T-cell (primary cell): ENCODE results near the gene RASA4B. TPM values are rescaled to one million over a fixed set of nuclear protein-coding genes. Genes with fewer than 3 reads are reported as not detected.
"Not testable (repeated sequence)": the region's sequence is repeated elsewhere in the genome, so short reads cannot be mapped to it uniquely, and the experiment has no call there.

Source experiments
- ATAC-seq, 4 experiments: fragments of 200-7000 bp in 3 of 4; fragments of 150-1000 bp in 1 of 4; cut with Tn5 transposase; replicated peaks in 1 of 4; 1 replicate in 3 of 4; 2 replicates in 1 of 4; pipeline ENCODE4 v1.10.0; 2021; ENCODE audit warnings: moderate library complexity in 3 of 4, mild to moderate bottlenecking in 2 of 4, moderate number of reproducible peaks in 1 of 4
- CTCF ChIA-PET, 2 donors: fragments of 300-600 bp; sonication (Branson Sonifier 250); formaldehyde crosslinking; loops; one replicate each; lab custom pipeline; 2022; ENCODE audit warnings: antibody characterized with exemption in 2 of 2; lab: Charles Lee
- POLR2A ChIA-PET, 2 donors: fragments of 300-600 bp; sonication (Branson Sonifier 250); formaldehyde crosslinking; loops; one replicate each; lab custom pipeline; 2022; ENCODE audit warnings: antibody characterized with exemption in 2 of 2; lab: Charles Lee
- DNase-seq, 35 experiments: peaks; one replicate each; pipeline versions ENCODE4 v3.0.0 to v3.0.0-alpha.2; 2013 to 2023
- H3K27ac ChIP-seq: one replicate; pipeline ENCODE4 v1.5.1; 2013; ENCODE audit warnings: low read length
- H3K27me3 ChIP-seq, 2 experiments: replicated peaks in 1 of 2; 1 replicate in 1 of 2; 2 replicates in 1 of 2; pipeline versions ENCODE4 v1.6.1 to v1.7.0; 2013; ENCODE audit warnings: low read length in 1 of 2, mixed read lengths in 1 of 2; ENCODE audit not compliant: control insufficient read depth in 2 of 2, insufficient read depth in 2 of 2; ENCODE audit errors: extremely low read depth in 1 of 2
- H3K36me3 ChIP-seq, 2 donors: 1 replicate in 1 of 2; 2 replicates in 1 of 2; pipeline versions ENCODE4 v1.6.1 to v1.7.0; 2013; ENCODE audit warnings: low read length in 1 of 2; ENCODE audit not compliant: control insufficient read depth in 2 of 2, insufficient read depth in 1 of 2; ENCODE audit errors: extremely low read depth in 1 of 2
- H3K4me1 ChIP-seq, 2 experiments: 1 replicate in 1 of 2; 2 replicates in 1 of 2; pipeline versions ENCODE4 v1.6.1 to v1.7.0; 2013; ENCODE audit warnings: low read length in 2 of 2, mixed read lengths in 1 of 2; ENCODE audit not compliant: insufficient read depth in 2 of 2, control insufficient read depth in 1 of 2; ENCODE audit errors: extremely low read depth in 1 of 2
- H3K4me3 ChIP-seq, 2 donors: 1 replicate in 1 of 2; 2 replicates in 1 of 2; pipeline versions ENCODE4 v1.5.1 to v1.7.0; 2013; ENCODE audit warnings: mild to moderate bottlenecking in 2 of 2, low read length in 1 of 2, moderate library complexity in 1 of 2; ENCODE audit not compliant: control insufficient read depth in 1 of 2; ENCODE audit errors: extremely low read depth in 1 of 2
- H3K9me3 ChIP-seq: 2 replicates; pipeline ENCODE4 v1.7.0; 2013
- H3K27ac Mint-ChIP-seq, 2 donors: one replicate each; pipeline ENCODE4 v1.8.0; 2020 to 2021; ENCODE audit warnings: mild to moderate bottlenecking in 2 of 2, mixed read lengths in 2 of 2
- H3K27me3 Mint-ChIP-seq, 2 donors: one replicate each; pipeline ENCODE4 v1.8.0; 2021 to 2022; ENCODE audit warnings: mixed read lengths in 2 of 2
- H3K36me3 Mint-ChIP-seq: one replicate; pipeline ENCODE4 v1.8.0; 2021; ENCODE audit warnings: mixed read lengths
- H3K4me1 Mint-ChIP-seq, 3 donors: one replicate each; pipeline ENCODE4 v1.8.0; 2020 to 2022; ENCODE audit warnings: mixed read lengths in 3 of 3, mild to moderate bottlenecking in 1 of 3
- H3K4me3 Mint-ChIP-seq, 3 donors: one replicate each; pipeline ENCODE4 v1.8.0; 2020 to 2022; ENCODE audit warnings: mild to moderate bottlenecking in 3 of 3, mixed read lengths in 3 of 3, moderate library complexity in 3 of 3
- H3K9me3 Mint-ChIP-seq, 3 donors: one replicate each; pipeline ENCODE4 v1.8.0; 2020 to 2022; ENCODE audit warnings: mixed read lengths in 3 of 3
- WGBS: methylation state at CpG from one replicate; pipeline ENCODE4 v1.1.5; 2013; ENCODE audit warnings: missing lambda C conversion rate; ENCODE audit not compliant: insufficient coverage; 5-methylcytosine and 5-hydroxymethylcytosine counted together
- total RNA-seq, 35 experiments: library from RNA in 6 of 35; stranded (reverse) in 6 of 35; fragments of 120-200 nt in 1 of 35; gene quantifications; one replicate each; pipeline versions ENCODE4 v1.2.1 to v1.2.4 and lab custom pipeline; 2013 to 2026

Gene RASA4B
- total RNA-seq, 5 donors from 2014 or later (not counting 1 experiment from before 2014, with no cell fraction given), result 18.3 to 57.0 (median 43.0) TPM

- peaks cover 18 to 33% of the 10 kb centered on the region in 2 donors for H3K36me3 ChIP-seq
- Mint-ChIP-seq H3K9me3 (no peaks in the 10 kb centered on the region), H3K36me3 (no peaks in the 10 kb centered on the region), H3K27me3 (no peaks in the 10 kb centered on the region), H3K4me3 (no peak overlapping the region), H3K4me1 (peaks cover 17 to 21% (median 20%) of the 10 kb centered on the region in 3 donors), H3K27ac (no peak overlapping the region)
- ChIA-PET CTCF (no interaction called here), POLR2A (no interaction called here)
- ATAC-seq, result no peak
- H3K4me3 ChIP-seq, result no peak overlapping the region
- 97% methylated on average over 16 of the region's 24 CpGs for WGBS
- no peak overlapping the region for H3K27ac ChIP-seq
- no peaks in the 10 kb centered on the region for H3K9me3 ChIP-seq
- no peak for DNase-seq
- peaks cover 9 to 15% of the 10 kb centered on the region in 2 experiments for H3K4me1 ChIP-seq
- H3K27me3 ChIP-seq, result no peaks in the 10 kb centered on the region
Observed at GRCh38 chr7:102459221-102459844, 58.2 kb downstream of the RASA4B start.

DNA sequence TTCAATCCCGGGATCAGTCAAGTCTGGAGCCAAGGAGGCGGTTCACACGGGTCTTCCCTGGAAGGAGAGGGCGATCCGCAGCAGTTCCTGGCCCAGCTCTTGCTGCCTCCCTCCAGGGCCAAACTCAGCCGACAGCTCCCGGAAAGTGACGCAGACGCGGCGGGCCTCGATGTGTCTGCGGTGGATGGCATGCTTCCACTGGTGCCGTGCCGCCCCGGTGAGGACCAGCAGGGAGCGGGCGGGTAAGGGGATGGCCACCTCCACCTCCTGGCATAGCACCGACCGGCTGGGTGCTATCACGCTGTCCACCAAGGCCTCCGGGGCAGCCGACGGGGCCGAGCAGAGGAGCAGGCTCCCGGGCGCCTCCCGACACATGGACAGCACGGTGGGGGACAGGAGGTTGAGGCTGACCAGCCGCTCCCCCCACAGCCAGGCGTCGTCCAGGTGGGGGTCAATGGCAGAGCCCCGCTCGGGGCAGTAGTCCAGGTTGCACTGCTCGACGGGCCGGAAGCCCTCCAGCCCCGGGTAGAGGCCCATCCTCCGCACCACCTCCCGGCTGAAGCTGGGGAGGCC, 60.1 kb downstream of the RASA4B start:
- Mint-ChIP-seq H3K27ac (no peak overlapping the region), H3K27me3 (no peaks in the 10 kb centered on the region), H3K4me3 (no peak overlapping the region), H3K9me3 (no peaks in the 10 kb centered on the region), H3K4me1 (peaks cover 3 to 8% (median 7%) of the 10 kb centered on the region in 3 donors), H3K36me3 (no peaks in the 10 kb centered on the region)
- H3K4me3 ChIP-seq, result no peak overlapping the region
- H3K4me1 ChIP-seq, result peaks cover 0 to 6% of the 10 kb centered on the region in 2 experiments
- H3K36me3 ChIP-seq, result peaks cover 18 to 33% of the 10 kb centered on the region in 2 donors
- no peaks in the 10 kb centered on the region for H3K9me3 ChIP-seq
- CTCF ChIA-PET, result no interaction called here
- no peak for ATAC-seq
- WGBS, result 94% methylated on average over 28 of the region's 40 CpGs
- H3K27me3 ChIP-seq, result no peaks in the 10 kb centered on the region
- POLR2A ChIA-PET, result no interaction called here
- no peak overlapping the region for H3K27ac ChIP-seq
- no peak for DNase-seq

DNA sequence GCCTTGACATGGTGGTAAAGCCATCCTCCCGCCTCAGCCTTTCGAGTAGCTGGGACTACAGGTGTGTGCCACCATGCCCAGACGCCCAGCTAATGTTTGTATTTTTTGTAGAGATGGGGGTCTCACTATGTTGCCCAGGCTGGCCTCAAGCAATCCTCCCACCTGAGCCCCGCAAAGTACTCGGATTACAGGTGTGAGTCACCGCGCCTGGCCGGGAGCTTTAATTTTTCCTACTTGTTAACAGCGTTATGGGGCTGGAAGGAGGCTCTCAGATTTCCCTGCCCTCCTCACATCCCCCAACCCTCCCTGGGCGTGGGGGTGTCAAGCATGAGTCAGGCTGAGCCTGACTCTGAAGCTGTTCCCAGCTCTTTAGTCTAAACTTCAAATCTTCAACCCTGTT, 61.2 kb downstream of the RASA4B start:
- no peaks in the 10 kb centered on the region for H3K4me1 ChIP-seq
- no peaks in the 10 kb centered on the region for H3K27me3 ChIP-seq
- H3K9me3 ChIP-seq, result no peaks in the 10 kb centered on the region
- no peak for ATAC-seq
- no peaks in the 10 kb centered on the region for H3K36me3 Mint-ChIP-seq
- CTCF ChIA-PET, result interaction anchor here in 1 of 2 donors (1.0 kb wide), 1 partner anchor 44 kb away, joined by 3 read pairs; no protein-coding TSS in a partner anchor
- H3K27ac Mint-ChIP-seq, result no peak overlapping the region
- H3K4me3 ChIP-seq, result no peak overlapping the region
- no peak overlapping the region for H3K27ac ChIP-seq
- H3K36me3 ChIP-seq, result peaks cover 18 to 33% of the 10 kb centered on the region in 2 donors
- no peak overlapping the region for H3K4me3 Mint-ChIP-seq
- DNase-seq, result no peak
- H3K27me3 Mint-ChIP-seq, result no peaks in the 10 kb centered on the region
- peaks cover 0 to 5% (median 4%) of the 10 kb centered on the region in 3 donors for H3K4me1 Mint-ChIP-seq
- no peaks in the 10 kb centered on the region for H3K9me3 Mint-ChIP-seq
- 97% methylated on average over 8 of the region's 10 CpGs for WGBS
- POLR2A ChIA-PET, result no interaction called here

GRCh38 chr7:102455596-102455995, 62.0 kb downstream of the RASA4B start:
- Histone ChIP-seq H3K27me3 (no peaks in the 10 kb centered on the region), H3K9me3 (no peaks in the 10 kb centered on the region), H3K4me1 (no peaks in the 10 kb centered on the region), H3K27ac (no peak overlapping the region), H3K4me3 (no peak overlapping the region), H3K36me3 (peaks cover 18 to 33% of the 10 kb centered on the region in 2 donors)
- ChIA-PET CTCF (interaction anchor here in 1 of 2 donors (1.0 kb wide), 1 partner anchor 43 kb away, joined by 3 read pairs; no protein-coding TSS in a partner anchor), POLR2A (no interaction called here)
- H3K27me3 Mint-ChIP-seq, result no peaks in the 10 kb centered on the region
- no peak overlapping the region for H3K27ac Mint-ChIP-seq
- DNase-seq (no peak), ATAC-seq (no peak)
- 94% methylated on average over 9 of the region's 11 CpGs for WGBS
- H3K4me3 Mint-ChIP-seq, result no peak overlapping the region
- peaks cover 0 to 2% (median under 1%) of the 10 kb centered on the region in 3 donors for H3K4me1 Mint-ChIP-seq
- H3K36me3 Mint-ChIP-seq, result no peaks in the 10 kb centered on the region
- no peaks in the 10 kb centered on the region for H3K9me3 Mint-ChIP-seq

DNA sequence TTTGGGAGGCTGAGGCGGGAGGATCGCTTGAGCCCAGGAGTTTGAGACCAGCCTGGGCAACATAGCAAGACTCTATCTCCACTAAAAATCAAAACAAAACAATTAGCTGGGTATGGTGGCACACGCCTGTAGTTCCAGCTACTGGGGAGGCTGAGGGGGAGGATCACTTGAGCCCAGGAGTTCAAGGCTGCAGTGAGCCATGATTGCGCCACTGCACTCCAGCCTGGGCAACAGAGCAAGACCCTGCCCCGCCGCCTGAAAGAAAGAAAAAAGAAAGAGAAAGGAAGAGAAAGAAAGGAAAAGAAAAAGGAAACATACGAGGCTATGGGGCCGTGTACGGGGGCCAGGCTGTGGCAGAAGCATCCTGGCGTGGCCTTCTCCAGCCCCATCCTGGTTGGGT, 62.6 kb downstream of the RASA4B start:
- POLR2A ChIA-PET, H3K27ac Mint-ChIP-seq: not testable (repeated sequence)

GRCh38 chr7:102454468-102454867, 63.1 kb downstream of the RASA4B start:
- ChIA-PET POLR2A (no interaction called here), CTCF (no interaction called here)
- ATAC-seq (no peak), DNase-seq (no peak)
- Mint-ChIP-seq H3K9me3 (no peaks in the 10 kb centered on the region), H3K4me1 (peaks cover 0 to 4% (median 0%) of the 10 kb centered on the region in 3 donors), H3K27ac (no peak overlapping the region), H3K36me3 (no peaks in the 10 kb centered on the region), H3K4me3 (no peak overlapping the region), H3K27me3 (no peaks in the 10 kb centered on the region)
- Histone ChIP-seq H3K4me1 (peaks cover 0 to 3% of the 10 kb centered on the region in 2 experiments), H3K9me3 (no peaks in the 10 kb centered on the region), H3K27me3 (no peaks in the 10 kb centered on the region), H3K27ac (no peak overlapping the region), H3K4me3 (no peak overlapping the region), H3K36me3 (peaks cover 15 to 29% of the 10 kb centered on the region in 2 donors)
- 93% methylated on average over 12 of the region's 12 CpGs for WGBS

More for the DNA sequence above, 62.6 kb downstream of the RASA4B start:
- H3K4me3 Mint-ChIP-seq, DNase-seq, CTCF ChIA-PET, H3K27ac ChIP-seq, H3K9me3 ChIP-seq, H3K9me3 Mint-ChIP-seq, H3K4me1 ChIP-seq, H3K27me3 ChIP-seq, H3K4me1 Mint-ChIP-seq, H3K4me3 ChIP-seq, ATAC-seq, H3K27me3 Mint-ChIP-seq, H3K36me3 Mint-ChIP-seq: not testable (repeated sequence)
- peaks cover 18 to 30% of the 10 kb centered on the region in 2 donors for H3K36me3 ChIP-seq
- whole genome bisulfite sequencing, result 100% methylated on average over 1 of the region's 10 CpGs
